SH-SY5Y (cell line): ENCODE measurements around the gene MYO19.

Experiments used
- GATA2 ChIP-seq: IDR thresholded peaks from 2 replicates; pipeline ENCODE4 v1.6.1; 2011; ENCODE audit warnings: mild to moderate bottlenecking, low read depth, low read length
- GATA3 ChIP-seq: IDR thresholded peaks from 2 replicates; pipeline ENCODE4 v1.6.1; 2011; ENCODE audit warnings: low read depth, mild to moderate bottlenecking, low read length, moderate library complexity

The MYO19 gene

DNA sequence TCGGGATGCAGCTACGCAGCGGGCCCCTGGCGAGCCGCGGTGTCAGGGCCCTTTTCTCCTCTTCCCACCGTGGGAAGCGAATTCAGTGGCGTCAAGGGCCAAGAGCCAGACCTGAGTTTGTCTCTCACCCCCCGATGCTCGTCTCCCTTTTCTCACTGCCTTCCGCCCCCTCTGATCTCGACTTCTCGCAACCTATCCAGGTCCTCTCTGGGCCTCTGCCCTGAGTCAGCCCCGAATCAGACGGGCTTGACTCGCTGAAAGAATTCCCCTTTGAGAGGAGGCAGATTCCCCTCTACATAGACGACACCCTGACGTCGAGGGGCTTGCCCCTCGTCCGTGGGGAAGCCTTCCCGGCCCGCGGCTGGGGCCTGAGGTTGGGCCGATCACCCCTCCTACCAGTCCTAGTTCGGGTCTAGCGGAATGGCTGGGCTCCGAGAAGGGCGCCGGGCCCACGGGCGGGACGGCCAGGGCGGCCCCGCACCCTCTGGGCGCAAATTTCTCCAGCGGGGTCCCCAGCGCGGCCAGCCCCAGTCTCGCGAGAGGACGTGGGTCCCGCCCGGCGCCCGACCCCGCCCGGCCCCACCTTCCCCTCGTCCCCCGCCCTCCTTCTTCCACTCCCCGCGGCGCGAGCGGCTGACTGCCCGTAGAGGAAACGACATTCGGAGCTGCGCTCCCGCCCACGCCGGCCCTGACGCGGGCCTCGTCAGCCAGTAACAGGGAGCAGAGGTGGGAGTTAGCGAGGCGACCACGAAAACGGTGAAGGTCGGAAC is 9.8 kb upstream of the MYO19 start, which contains the start of gene GGNBP2:
Gene GGNBP2, plus strand, starts transcription at position 613 of the 770 bp plus-strand sequence. CDS start 806 bp downstream, outside the sequence.
- TF ChIP-seq GATA3 (no peak), GATA2 (no peak)

DNA sequence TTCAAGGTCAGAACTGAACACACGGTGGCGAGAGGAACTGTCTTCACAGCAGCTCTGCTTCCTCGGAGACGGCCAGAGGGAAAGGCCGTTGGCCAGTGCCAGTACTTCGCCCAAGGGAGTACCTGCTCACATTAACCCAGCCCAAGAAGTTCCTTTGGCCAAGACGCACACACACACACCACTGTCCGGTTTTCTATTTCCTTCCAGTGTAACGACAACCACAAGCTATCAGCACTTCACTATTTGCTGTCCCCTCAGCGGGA is 9.3 kb upstream of the MYO19 start:
- TF ChIP-seq GATA3, result no peak
- TF ChIP-seq GATA2, result no peak

GRCh38 chr17:36542755-36543154 is 8.1 kb upstream of the MYO19 start:
- TF ChIP-seq GATA3, result no peak
- no peak for TF ChIP-seq GATA2

- TF ChIP-seq GATA3, result no peak
- no peak for TF ChIP-seq GATA2
Measured at GRCh38 chr17:36540696-36541095, 6.0 kb upstream of the MYO19 start.

GRCh38 chr17:36535669-36536081 is 1.0 kb upstream of the MYO19 start:
- TF ChIP-seq GATA2 (no peak), GATA3 (no peak)

- no peak for TF ChIP-seq GATA2
- no peak for TF ChIP-seq GATA3
Measured at GRCh38 chr17:36533935-36534839, 481 bp downstream of the MYO19 start.

DNA sequence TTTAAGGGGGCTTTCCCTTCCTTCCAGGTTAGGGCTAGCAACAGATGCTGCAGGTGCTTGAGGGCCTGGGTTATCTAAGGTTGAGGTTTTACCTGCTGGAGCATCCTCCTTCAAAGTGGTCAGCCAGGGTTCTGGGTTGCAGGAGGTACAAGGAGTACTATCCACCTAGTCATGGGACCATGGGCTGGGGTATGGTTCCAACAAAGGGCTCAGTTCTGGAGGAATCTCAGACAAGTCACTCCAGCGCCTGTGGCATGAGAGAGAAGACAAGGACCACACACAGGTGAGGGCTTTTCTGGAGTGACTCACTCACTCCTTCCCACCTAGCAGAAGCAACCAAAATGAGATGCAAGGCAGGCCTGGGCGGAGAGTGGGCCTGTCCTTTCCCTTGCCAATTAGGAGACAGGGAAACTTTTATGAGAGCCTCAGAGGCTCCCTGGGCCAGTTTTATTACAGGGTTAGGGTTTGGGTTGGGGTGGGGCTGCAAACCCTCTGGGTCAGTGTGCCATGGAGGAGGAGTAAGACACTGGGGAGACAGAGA is 2.2 kb downstream of the MYO19 start:
- no peak for TF ChIP-seq GATA2
- TF ChIP-seq GATA3, result no peak

GRCh38 chr17:36529121-36529520 is 5.5 kb downstream of the MYO19 start:
- TF ChIP-seq GATA3, result no peak
- TF ChIP-seq GATA2, result no peak

GRCh38 chr17:36527621-36528250 is 6.9 kb downstream of the MYO19 start:
- no peak for TF ChIP-seq GATA3

- no peak for TF ChIP-seq GATA2
- no peak for TF ChIP-seq GATA3
Measured at GRCh38 chr17:36525888-36526287, 8.8 kb downstream of the MYO19 start.

DNA sequence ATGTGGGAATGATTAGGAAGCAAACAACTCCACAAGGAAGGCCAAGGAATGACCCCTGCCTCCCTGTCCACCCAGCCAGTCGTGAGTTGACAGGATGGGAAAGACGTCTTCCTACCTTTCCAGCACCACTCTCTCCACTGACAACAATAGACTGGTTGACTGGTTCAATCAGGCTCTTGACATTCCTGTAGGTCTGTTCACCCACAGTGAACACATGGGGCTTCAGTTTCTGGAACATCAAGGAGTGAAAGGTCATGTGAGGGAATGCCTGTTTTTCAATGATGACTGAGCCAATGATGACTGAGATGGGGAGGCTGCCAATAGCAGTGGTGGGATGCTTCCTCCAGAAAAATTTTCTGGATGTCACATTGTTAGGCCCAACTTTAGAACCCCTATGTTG is 9.6 kb downstream of the MYO19 start:
- no peak for TF ChIP-seq GATA2
- TF ChIP-seq GATA3, result no peak

GRCh38 chr17:36524428-36524876 is 10.2 kb downstream of the MYO19 start:
- TF ChIP-seq GATA3 (no peak), GATA2 (no peak)

DNA sequence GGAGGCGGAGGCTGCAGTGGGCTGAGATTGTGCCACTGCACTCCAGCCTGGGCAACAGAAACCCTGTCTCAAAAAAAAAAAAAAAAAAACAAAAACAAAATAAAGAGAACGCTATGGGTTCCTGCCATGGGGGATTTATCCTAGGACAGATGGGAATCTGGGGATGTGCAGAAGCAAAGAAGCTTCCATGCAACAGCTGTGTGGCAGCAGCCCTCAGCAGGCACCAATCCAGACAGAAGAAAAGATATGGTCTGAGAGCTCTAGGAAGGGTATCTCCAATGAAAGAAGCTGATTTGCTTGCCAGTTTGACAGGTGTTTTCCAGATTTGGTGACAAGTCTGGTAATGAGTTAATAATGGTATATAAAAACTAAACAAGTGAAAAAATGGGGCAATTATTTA is 11.6 kb downstream of the MYO19 start:
- no peak for TF ChIP-seq GATA2
- no peak for TF ChIP-seq GATA3

DNA sequence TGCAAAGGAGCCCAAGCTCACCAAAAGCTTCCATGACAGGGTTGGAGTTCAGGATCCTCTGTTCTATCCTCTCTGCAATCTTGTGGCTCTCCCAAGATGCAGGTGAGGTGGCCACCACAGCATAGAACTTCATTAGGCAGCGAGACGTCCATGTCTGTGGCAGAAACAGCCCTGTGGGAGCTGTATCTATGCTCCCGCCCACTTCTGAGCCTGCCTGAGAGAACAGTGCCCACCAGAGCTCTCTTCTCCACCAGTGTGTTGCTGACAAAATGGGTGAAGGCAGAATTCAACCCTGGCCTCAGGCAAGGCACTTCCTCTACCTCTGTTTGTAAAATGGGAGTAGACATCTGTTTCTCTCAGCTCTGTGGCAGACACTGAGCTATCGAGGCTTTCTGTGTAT is 18.8 kb downstream of the MYO19 start:
- no peak for TF ChIP-seq GATA3
- no peak for TF ChIP-seq GATA2
